H9 (cell line): Measurements from ENCODE around the gene KIAA1614. TPM values are rescaled to one million over a fixed set of nuclear protein-coding genes. Genes with fewer than 3 reads are reported as not detected.

Source experiments
- DNase-seq: peaks from one replicate; pipeline ENCODE4 v3.0.0-alpha.2; 2017
- H2AFZ ChIP-seq: one replicate; pipeline ENCODE4 v1.6.1; 2013; ENCODE audit warnings: mild to moderate bottlenecking, low read length, control low read depth, moderate library complexity
- H2AK5ac ChIP-seq: 2 replicates; pipeline ENCODE4 v1.6.1; 2013; ENCODE audit warnings: low read length, control low read depth, mixed read lengths; ENCODE audit not compliant: insufficient read length
- H2BK120ac ChIP-seq: one replicate; pipeline ENCODE4 v1.6.1; 2013; ENCODE audit warnings: low read depth, mild to moderate bottlenecking, low read length, control low read depth, inconsistent platforms; ENCODE audit not compliant: poor library complexity, severe bottlenecking
- H2BK12ac ChIP-seq: 2 replicates; pipeline ENCODE4 v1.6.1; 2013; ENCODE audit warnings: low read length, control low read depth, mixed read lengths, low read depth; ENCODE audit not compliant: insufficient read length
- H2BK15ac ChIP-seq: 2 replicates; pipeline ENCODE4 v1.6.1; 2013; ENCODE audit warnings: low read depth, low read length, control low read depth
- H2BK20ac ChIP-seq: one replicate; pipeline ENCODE4 v1.6.1; 2013; ENCODE audit warnings: low read depth, mild to moderate bottlenecking, low read length, control low read depth, inconsistent platforms; ENCODE audit not compliant: poor library complexity, severe bottlenecking
- H2BK5ac ChIP-seq: 2 replicates; pipeline ENCODE4 v1.6.1; 2013; ENCODE audit warnings: low read length, control low read depth, mixed read lengths; ENCODE audit not compliant: insufficient read length
- H3K14ac ChIP-seq: 2 replicates; pipeline ENCODE4 v1.6.1; 2013; ENCODE audit warnings: low read length, control low read depth; ENCODE audit not compliant: insufficient read depth
- H3K18ac ChIP-seq: 2 replicates; pipeline ENCODE4 v1.6.1; 2013; ENCODE audit warnings: low read depth, mild to moderate bottlenecking, mixed read lengths, low read length, control low read depth; ENCODE audit not compliant: insufficient read length
- H3K23ac ChIP-seq: 2 replicates; pipeline ENCODE4 v1.6.1; 2013; ENCODE audit warnings: low read length, control low read depth, mixed read lengths, low read depth; ENCODE audit not compliant: insufficient read length
- H3K23me2 ChIP-seq: 2 replicates; pipeline ENCODE4 v1.6.1; 2013; ENCODE audit warnings: low read depth, mild to moderate bottlenecking, mixed read lengths, low read length, control low read depth; ENCODE audit not compliant: insufficient read length, poor library complexity, severe bottlenecking
- H3K27ac ChIP-seq: 2 replicates; pipeline ENCODE4 v1.5.1; 2013; ENCODE audit warnings: low read length, control low read depth, mixed read lengths, low read depth; ENCODE audit not compliant: insufficient read length
- H3K27me3 ChIP-seq: 2 replicates; pipeline ENCODE4 v1.6.1; 2013; ENCODE audit warnings: low read length, control low read depth, inconsistent platforms; ENCODE audit not compliant: insufficient read depth
- H3K4ac ChIP-seq: 2 replicates; pipeline ENCODE4 v1.6.1; 2013; ENCODE audit warnings: low read depth, mild to moderate bottlenecking, control low read depth, inconsistent platforms, low read length, moderate library complexity
- H3K4me1 ChIP-seq: 2 replicates; pipeline ENCODE4 v1.6.1; 2013; ENCODE audit warnings: low read length, control low read depth, inconsistent platforms; ENCODE audit not compliant: insufficient read depth
- H3K4me2 ChIP-seq: 2 replicates; pipeline ENCODE4 v1.6.1; 2013; ENCODE audit warnings: low read length, control low read depth, mixed read lengths; ENCODE audit not compliant: insufficient read length, insufficient read depth
- H3K56ac ChIP-seq: 2 replicates; pipeline ENCODE4 v1.6.1; 2013; ENCODE audit warnings: low read depth, mild to moderate bottlenecking, mixed read lengths, low read length, control low read depth; ENCODE audit not compliant: insufficient read length
- H3K79me1 ChIP-seq: 2 replicates; pipeline ENCODE4 v1.6.1; 2013; ENCODE audit warnings: low read depth, mild to moderate bottlenecking, moderate library complexity, low read length, control low read depth, inconsistent platforms; ENCODE audit not compliant: insufficient read depth, poor library complexity, severe bottlenecking
- H3K79me2 ChIP-seq: 2 replicates; pipeline ENCODE4 v1.6.1; 2013; ENCODE audit warnings: low read length, control low read depth, inconsistent platforms; ENCODE audit not compliant: insufficient read depth
- H3K9ac ChIP-seq: 2 replicates; pipeline ENCODE4 v1.6.1; 2013; ENCODE audit warnings: low read length, control low read depth, mixed read lengths; ENCODE audit not compliant: insufficient read length; ENCODE audit errors: extremely low read depth
- H3K9me3 ChIP-seq: one replicate; pipeline ENCODE4 v1.6.1; 2013; ENCODE audit warnings: low read depth, low read length, inconsistent platforms; ENCODE audit not compliant: control insufficient read depth
- H3T11ph ChIP-seq: one replicate; pipeline ENCODE4 v1.6.1; 2013; ENCODE audit warnings: mild to moderate bottlenecking, low read length, control low read depth, inconsistent platforms
- H4K20me1 ChIP-seq: one replicate; pipeline ENCODE4 v1.6.1; 2013; ENCODE audit not compliant: control insufficient read depth, insufficient read length, insufficient read depth
- H4K5ac ChIP-seq: 2 replicates; pipeline ENCODE4 v1.6.1; 2013; ENCODE audit warnings: low read depth, mild to moderate bottlenecking, mixed read lengths, low read length, control low read depth; ENCODE audit not compliant: insufficient read length
- H4K8ac ChIP-seq: replicated peaks from 2 replicates; pipeline ENCODE4 v1.6.1; 2013; ENCODE audit warnings: low read length, control low read depth, mixed read lengths, low read depth; ENCODE audit not compliant: insufficient read length
- H4K91ac ChIP-seq: 2 replicates; pipeline ENCODE4 v1.6.1; 2013; ENCODE audit warnings: low read depth, mild to moderate bottlenecking, moderate library complexity, mixed read lengths, low read length, control low read depth; ENCODE audit not compliant: insufficient read length
- H3K27ac Mint-ChIP-seq, 3 experiments: 2 replicates in 2 of 3; 3 replicates in 1 of 3; pipeline ENCODE4 v1.8.0; 2020 to 2021; ENCODE audit warnings: mixed read lengths in 3 of 3, mild to moderate bottlenecking in 1 of 3, moderate library complexity in 1 of 3
- H3K27me3 Mint-ChIP-seq: 2 replicates; pipeline ENCODE4 v1.8.0; 2021; ENCODE audit warnings: low read depth, mild to moderate bottlenecking, moderate library complexity, mixed read lengths
- H3K36me3 Mint-ChIP-seq, 3 experiments: 2 replicates in 2 of 3; 3 replicates in 1 of 3; pipeline ENCODE4 v1.8.0; 2020 to 2021; ENCODE audit warnings: low read depth in 3 of 3, mixed read lengths in 3 of 3; ENCODE audit not compliant: insufficient read depth in 1 of 3
- H3K4me1 Mint-ChIP-seq, 2 experiments: 2 replicates each; pipeline ENCODE4 v1.8.0; 2020; ENCODE audit warnings: mixed read lengths in 2 of 2
- H3K4me3 Mint-ChIP-seq, 2 experiments: 2 replicates in 1 of 2; 3 replicates in 1 of 2; pipeline ENCODE4 v1.8.0; 2020 to 2021; ENCODE audit warnings: mild to moderate bottlenecking in 2 of 2, mixed read lengths in 2 of 2, moderate library complexity in 1 of 2
- H3K9me3 Mint-ChIP-seq, 2 experiments: 2 replicates in 1 of 2; 3 replicates in 1 of 2; pipeline ENCODE4 v1.8.0; 2020; ENCODE audit warnings: mild to moderate bottlenecking in 2 of 2, mixed read lengths in 2 of 2, moderate library complexity in 1 of 2
- CTCF ChIP-seq: fragments of 200-600 bp; sonication (generic); conservative IDR thresholded peaks from 3 replicates; pipeline ENCODE4 v1.8.0; 2021; ENCODE audit warnings: antibody characterized with exemption, mild to moderate bottlenecking
- WGBS: extraction: QIAGEN DNeasy Blood & Tissue Kit; methylation state at CpG from one replicate; pipeline ENCODE4 v1.1.7; 2013; ENCODE audit warnings: missing lambda C conversion rate, low lambda C conversion rate, mixed read lengths; ENCODE audit not compliant: insufficient read length; ENCODE audit errors: extremely low coverage; 5-methylcytosine and 5-hydroxymethylcytosine counted together
- total RNA-seq: library from RNA; stranded (reverse); gene quantifications from 2 replicates; pipeline ENCODE4 v1.2.1, GENCODE V29; 2021

Gene KIAA1614
- total RNA-seq, 1 experiment from 2014 or later: 1.3 TPM

- Mint-ChIP-seq H3K4me3 (no peak overlapping the region), H3K4me1 (peaks cover 0 to 2% of the 10 kb centered on the region in 2 experiments; a peak in 2 of 4 replicates), H3K27me3 (no peaks in the 10 kb centered on the region), H3K27ac (no peak overlapping the region), H3K9me3 (no peaks in the 10 kb centered on the region), H3K36me3 (peaks cover 0 to 6% (median 0%) of the 10 kb centered on the region in 3 experiments; a peak in 2 of 7 replicates)
- WGBS: no CpG with 5 or more reads among the region's 1 CpG
- DNase-seq: no peak
- Histone ChIP-seq H3K4ac (no peak overlapping the region), H2BK20ac (no peak overlapping the region), H3T11ph (no peak overlapping the region), H3K27ac (no peak overlapping the region), H3K27me3 (no peaks in the 10 kb centered on the region), H3K14ac (no peak overlapping the region), H2AFZ (no peak overlapping the region), H3K23me2 (no peaks in the 10 kb centered on the region), H3K23ac (no peak overlapping the region), H3K79me1 (no peaks in the 10 kb centered on the region), H4K8ac (no peak overlapping the region), H3K18ac (no peak overlapping the region), H4K91ac (no peak overlapping the region), H3K9me3 (no peaks in the 10 kb centered on the region), H2AK5ac (no peak overlapping the region), H3K9ac (no peak overlapping the region), H3K4me2 (no peak overlapping the region), H2BK120ac (no peak overlapping the region), H2BK15ac (no peak overlapping the region), H3K79me2 (no peaks in the 10 kb centered on the region), H3K56ac (no peak overlapping the region), H2BK5ac (no peak overlapping the region), H2BK12ac (no peak overlapping the region), H4K5ac (no peak overlapping the region), H3K4me1 (no peaks in the 10 kb centered on the region), H4K20me1 (no peaks in the 10 kb centered on the region)
- TF ChIP-seq CTCF: no peak
Measured at GRCh38 chr1:180888870-180889269, 23.8 kb upstream of the KIAA1614 start.
